A172 (cell line): Measurements from ENCODE around the gene NACC1. TPM values are rescaled to one million over a fixed set of nuclear protein-coding genes. Genes with fewer than 3 reads are reported as not detected.

Source experiments
- DNase-seq: peaks from one replicate; pipeline ENCODE4 v3.0.0-alpha.2; 2015; ENCODE audit warnings: low spot score
- total RNA-seq: library from RNA; depleted of rRNA; stranded (reverse); fragments of >200 nt; shearing (Covaris generic); gene quantifications from 2 replicates; pipeline ENCODE4 v1.2.3, GENCODE V29; 2014

NACC1 gene
- total RNA-seq, 1 experiment from 2014 or later = 101 TPM

DNA sequence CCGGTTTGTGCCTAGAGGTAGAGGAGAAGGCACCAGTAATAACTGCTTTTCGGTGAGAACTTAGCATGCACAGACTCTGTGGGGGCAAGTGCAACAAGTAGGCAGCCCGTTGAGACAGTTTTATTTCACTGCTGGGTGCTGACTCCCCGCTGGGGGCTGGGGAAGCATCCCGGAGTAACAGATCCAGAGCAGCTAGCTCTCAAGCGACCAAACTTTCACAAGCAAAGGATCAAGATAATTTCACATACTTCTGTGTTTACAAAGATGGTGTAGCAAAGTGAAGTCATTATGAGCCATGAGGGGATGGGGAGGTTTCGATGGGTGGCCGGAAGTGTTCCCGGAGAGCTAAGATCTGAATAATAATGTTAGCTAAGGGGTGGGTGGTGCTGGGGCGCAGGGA, 2.8 kb downstream of the NACC1 start:
- DNase-seq = no peak

DNA sequence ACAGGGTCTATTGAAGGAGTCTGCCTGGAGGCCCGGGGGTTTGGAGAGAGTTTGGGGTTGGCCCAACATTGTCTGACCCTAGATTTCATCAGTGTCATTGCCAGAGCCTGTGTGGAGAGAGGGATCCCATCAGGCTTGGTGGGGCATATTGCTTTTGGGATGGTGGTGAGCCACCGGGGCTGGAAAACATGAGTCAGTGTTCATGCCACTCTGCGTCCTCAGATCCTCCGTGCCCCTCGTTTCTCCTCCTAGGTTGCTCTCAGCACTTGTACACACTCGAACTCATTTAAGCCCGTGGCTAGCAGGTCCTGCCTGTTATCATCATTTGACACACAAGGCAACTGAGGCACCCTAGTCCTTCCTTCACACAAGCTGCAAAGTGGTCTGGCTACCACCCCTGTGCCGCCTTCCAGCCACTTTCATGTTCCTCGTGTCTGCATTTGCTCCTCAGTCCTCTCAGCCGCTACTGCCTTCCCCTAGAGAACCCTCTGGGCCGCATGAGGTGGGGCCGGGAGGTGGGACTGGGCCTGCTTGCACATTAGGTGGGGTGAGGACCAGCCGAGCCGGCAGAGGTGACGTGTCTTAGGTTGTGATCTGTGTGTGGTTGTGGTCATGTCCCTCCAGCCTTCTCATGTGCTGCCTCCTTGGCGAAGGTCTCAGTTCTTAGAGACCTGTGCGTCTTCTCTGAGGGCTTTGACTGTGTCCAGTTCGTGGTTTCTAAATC, 3.6 kb downstream of the NACC1 start:
- DNase-seq = no peak

DNA sequence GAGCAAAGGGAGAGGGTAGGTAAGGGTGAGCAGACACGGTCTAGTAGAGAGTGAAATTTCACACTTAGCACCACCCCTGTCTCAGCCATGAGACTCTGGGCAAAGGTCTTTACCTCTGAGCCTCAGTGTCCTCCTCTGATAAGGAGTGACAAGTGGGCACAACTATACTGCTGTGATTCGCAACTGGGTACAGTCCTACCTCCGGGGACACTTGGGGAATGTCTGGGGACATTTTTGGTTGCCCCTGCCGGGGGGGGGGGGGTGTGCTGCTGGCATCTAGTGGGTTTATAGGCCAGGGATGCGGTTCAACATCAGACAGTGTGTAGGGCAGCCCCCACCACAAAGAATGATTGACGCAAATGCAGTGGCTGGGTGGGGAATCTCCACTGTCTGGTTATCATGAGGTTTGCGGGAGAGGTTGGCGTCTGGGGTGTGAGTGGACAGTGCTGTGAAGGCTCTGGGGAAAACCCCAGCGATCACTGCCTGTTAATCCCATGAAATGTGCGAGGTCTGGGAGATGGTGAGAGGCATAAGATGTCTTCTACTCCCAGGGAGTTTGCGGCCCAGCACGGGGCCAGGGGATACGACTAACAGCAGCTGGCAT, 4.3 kb downstream of the NACC1 start:
- no peak for DNase-seq

DNA sequence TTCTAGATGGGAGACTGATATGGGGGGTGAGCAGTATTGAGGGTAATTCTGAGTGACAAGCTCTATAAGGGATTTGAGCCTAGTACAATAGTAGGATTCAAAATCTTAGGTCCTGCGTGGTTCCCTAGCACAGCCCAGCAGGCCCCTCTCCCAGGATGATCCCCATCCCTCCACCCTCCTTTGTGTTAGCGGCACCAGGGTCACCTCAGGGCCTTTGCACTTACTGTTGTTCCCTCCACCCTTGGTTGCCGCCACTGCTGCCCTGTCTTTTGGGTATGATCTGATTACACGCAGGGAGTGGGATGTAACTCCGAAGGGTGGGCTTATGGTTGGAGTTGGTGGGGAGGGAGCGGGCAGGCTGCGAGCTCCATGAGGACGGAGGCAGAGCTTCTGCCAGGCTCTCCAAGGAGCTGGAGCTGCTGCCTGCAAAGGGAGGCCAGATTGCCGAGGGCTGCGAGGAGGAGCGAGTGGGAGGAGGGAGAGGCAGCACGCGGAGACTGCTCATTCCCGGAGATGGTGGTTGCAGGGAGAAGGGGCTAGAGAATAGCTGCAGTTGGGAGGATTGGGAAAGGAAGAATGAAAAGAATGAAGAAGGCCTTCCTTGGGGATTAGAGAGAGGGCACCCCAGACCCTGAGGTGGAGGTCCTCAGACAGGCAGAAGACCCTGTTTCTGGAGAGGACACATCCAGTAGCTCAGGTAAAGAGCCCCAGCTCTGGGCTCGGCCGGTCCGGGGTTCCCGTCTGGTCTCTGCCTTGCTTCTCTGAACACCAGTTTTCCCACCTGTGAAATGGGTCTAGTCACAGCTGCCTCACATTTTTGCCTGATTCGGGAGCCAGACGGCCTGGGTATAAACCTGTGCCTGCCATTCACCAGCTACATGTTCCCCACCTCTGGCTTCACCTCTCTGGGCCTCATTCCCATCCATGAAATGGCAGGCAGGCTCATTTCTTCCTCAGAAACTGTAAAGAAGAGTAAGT, 5.2 kb downstream of the NACC1 start:
- DNase-seq = no peak

DNA sequence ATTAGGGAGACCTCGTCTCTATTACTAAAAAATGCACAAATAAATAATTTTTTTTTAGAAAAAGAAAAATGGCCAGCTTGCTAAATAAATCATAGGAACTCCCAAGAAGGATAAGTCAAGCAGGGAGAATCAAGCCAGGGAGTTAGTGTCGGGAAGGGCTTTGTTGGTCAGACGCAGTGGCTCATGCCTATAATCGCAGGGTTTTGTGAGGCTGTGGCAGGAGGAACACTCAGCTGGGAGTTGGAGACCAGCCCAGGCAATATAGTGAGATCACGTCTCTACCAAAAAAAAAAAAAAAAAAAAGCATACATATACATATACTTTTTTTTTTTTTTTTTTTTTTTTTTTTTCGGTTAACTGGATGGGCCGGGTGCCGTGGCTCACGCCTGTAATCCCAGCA, 9.0 kb downstream of the NACC1 start:
- no peak for DNase-seq

DNA sequence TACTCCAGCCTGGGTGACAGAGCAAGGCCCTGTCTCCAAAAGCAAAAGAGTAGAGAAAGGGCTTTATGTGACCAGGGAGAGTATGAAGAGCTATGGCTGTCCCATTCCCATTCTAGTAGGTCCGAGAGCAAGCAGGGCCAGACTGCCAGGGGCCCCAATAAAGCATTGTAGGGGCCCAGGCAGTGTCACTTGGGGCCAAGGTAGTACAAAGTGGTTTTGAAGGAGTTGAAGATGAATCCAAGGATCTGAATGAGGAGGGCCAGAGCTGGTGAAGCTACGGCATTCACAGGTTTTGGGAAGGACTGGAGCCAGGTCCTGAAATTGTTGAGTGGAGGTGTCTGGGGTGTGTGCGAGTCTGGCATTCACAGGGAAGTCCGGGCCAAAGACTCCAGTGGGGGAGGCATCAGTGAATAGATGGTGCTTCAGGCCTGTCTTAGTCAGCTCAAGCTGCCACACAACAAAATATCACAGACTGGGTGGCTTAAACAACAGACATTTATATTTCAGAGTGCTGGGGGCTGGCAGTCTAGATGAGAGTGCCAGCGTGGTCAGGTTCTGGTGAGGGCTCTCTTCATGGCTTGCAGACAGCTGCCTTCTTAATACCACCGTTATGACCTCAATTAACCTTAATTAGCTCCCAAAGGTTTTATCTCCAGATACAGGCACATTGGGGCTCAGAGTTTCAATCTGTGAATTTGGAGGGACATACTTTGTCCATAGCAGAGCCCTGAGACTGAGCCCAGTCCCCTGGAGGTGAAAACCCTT, 9.9 kb downstream of the NACC1 start:
- DNase-seq = no peak

DNA sequence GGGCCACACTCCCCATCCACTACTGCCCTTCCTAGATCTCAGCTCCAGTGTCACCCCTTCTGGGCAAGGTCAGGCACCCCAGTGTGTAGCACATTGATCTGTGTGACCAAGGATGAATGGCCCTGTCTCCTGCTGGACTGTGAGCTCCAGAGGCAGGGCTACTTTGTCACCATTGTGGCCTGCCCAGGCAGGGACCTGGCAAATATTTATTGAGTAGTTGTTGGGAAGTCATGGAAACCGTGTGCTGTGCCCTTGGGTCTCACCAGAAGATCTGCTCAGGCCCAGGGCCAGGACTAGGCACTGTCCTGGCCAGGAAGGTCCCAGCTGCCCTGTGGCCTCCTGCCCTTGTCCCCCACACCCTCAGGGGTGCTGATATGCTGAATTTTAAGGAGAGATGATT, 10.5 kb downstream of the NACC1 start:
- no peak for DNase-seq

DNA sequence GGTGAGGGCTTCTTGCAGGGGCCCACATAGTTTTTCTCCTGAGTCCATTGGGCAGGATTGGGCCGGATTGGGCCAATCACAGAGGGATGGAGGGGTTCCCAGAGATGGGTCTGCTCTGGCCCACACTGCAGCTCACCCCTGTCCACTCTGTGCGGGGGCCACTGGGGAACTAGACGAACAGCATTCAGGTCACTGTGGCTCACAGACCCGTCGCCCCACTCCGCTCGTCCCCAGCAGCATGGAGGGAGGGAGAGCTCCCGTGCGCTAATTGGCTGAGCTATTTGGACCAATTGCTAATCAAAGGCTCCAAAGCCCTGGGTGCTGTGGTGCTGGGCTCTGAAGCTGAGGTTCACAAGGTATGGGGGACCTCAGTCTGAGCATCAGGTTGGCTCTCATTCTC, 11.3 kb downstream of the NACC1 start:
- no peak for DNase-seq

DNA sequence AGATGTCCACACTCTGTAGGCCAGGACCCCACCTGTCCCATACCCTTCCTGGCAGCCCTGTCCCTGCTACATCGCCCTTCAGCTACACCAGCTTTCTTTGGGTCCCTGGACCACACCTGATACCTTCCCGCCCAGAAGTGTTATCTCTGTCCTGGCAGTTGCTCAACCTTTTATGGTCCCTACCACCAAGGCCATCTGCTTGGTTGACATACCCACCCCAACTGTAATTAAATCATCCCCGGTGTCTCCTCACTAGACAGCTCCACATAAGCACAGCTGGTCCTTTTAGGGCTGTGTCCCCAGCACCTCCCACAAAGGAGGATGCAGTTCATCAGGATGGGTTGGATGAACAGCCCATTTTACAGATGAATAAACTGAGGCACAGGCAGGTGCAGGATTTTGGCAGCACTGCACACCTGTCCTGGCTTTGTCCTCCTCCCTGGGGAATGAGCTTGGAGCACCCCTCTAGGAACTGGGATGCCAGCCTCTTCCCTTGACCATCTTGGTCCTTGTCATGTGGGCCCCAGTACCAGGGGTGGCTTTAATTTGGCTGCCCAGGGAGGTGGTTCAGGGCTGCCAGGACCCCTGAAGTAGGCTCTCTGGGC, 12.9 kb downstream of the NACC1 start:
- DNase-seq = no peak

DNA sequence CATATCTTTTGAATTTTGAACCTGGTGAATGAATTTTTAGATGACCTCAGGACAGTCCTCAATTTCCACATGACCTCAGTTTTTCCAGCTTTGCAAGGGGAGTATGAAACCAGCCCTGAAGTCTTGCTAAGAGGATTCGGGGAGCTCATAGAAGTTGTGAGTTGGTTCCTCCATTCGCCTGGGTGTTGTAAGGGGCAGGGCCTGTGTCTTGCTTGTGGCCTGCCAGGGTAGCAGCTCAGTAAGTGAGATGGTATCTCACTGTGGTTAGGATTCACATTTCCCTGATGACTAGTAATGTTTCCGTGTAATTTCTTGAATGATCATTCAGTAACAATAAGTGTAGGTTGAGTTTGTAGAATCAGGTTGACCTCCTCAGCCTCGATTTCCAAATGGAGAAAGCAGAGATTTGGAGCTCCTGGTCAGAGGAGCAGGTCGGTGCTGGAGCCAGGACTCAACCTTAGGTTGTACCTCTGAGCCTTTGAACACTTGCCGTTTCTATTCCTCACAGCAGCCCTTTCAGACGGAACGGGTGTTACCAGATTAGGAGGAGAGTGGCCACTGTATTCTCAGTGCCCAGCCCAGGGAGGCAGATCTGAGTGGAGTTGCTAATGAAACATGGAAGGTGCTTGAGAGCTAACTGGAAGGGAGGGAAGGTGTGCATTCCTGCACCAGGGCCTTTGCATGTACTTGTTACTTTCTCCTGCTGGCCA, 14.6 kb downstream of the NACC1 start:
- DNase-seq = no peak

DNA sequence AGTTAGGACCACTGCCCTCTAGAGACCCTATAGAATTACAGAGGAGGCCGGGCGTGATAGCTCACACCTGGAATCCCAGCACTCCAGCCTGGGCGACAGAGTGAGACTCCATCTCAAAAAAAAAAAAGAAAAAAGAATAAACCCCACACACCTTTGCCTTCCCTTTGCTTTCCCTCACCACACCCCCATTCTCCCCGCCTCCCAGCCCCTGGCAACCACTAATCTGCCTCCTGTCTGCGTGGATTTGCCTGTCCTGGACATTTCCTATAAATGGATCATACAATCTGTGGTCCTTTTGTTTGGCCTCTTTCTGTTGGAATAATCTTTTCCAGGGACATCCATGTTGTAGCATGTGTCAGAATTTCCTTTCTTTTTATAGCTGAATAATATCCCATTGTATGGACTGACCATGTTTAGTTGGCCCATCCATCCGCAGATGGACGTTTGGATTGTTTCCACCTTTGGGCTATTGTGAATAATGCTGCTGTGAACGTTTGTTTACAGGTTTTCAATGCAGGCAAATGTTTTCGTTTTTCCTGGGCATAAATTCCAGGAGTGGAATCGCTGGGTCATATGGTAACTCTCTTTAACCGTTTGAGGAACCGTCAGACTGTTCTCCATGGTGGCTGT, 15.3 kb downstream of the NACC1 start:
- DNase-seq = no peak

DNA sequence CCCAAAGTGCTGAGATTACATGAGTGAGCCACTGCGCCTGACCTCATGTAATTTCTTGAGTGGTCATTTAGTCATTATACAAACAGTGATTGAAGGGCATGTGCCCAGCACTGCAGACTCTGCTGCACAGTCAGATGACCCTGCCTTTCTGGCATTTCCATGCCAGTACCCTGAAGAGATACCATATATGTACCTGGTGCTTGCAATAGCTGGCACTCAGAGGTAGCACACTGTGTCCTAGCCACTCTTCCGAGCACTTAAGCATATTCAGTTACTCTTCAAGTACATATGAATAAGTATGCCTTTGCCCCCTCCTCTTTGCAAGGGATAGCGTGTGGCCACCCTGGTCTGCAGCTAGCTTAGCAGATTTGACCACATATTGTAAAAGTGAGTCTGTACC, 16.6 kb downstream of the NACC1 start:
- no peak for DNase-seq

DNA sequence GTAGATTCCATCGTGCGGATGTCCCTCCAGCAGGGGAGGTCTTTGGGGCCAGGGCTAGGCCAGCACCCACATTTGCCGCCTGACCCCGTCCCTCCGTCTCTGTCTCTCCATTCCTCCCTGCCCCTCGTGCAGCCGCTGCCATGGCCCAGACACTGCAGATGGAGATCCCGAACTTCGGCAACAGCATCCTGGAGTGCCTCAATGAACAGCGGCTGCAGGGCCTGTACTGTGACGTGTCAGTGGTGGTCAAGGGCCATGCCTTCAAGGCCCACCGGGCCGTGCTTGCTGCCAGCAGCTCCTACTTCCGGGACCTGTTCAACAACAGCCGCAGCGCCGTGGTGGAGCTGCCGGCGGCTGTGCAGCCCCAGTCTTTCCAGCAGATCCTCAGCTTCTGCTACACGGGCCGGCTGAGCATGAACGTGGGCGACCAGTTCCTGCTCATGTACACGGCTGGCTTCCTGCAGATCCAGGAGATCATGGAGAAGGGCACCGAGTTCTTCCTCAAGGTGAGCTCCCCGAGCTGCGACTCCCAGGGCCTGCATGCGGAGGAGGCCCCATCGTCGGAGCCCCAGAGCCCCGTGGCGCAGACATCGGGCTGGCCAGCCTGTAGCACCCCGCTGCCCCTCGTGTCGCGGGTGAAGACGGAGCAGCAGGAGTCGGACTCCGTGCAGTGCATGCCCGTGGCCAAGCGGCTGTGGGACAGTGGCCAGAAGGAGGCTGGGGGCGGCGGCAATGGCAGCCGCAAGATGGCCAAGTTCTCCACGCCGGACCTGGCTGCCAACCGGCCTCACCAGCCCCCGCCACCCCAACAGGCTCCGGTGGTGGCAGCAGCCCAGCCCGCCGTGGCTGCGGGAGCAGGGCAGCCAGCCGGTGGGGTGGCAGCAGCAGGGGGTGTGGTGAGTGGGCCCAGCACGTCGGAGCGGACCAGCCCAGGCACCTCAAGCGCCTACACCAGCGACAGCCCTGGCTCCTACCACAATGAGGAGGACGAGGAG, 17.3 kb downstream of the NACC1 start:
- no peak for DNase-seq

DNA sequence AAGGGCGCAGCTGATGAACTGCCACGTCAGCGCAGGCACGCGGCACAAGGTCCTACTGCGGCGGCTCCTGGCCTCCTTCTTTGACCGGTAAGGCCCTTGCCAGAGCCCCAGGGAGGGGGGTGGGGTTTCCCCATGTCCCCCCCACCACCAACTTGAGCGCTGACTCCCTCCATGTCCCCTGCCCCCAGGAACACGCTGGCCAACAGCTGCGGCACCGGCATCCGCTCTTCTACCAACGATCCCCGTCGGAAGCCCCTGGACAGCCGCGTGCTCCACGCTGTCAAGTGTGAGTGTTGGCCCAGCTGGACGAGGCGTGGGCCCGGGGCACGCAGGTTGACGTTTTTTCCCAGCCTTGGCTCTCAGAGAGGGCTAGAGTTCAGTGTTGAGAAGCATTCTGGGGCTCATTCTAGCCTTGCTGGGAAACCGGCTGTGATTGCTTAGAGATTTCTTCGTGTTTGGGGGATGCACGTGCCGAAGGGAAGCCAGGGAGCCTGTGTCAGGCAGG, 19.3 kb downstream of the NACC1 start:
- DNase-seq = no peak

DNA sequence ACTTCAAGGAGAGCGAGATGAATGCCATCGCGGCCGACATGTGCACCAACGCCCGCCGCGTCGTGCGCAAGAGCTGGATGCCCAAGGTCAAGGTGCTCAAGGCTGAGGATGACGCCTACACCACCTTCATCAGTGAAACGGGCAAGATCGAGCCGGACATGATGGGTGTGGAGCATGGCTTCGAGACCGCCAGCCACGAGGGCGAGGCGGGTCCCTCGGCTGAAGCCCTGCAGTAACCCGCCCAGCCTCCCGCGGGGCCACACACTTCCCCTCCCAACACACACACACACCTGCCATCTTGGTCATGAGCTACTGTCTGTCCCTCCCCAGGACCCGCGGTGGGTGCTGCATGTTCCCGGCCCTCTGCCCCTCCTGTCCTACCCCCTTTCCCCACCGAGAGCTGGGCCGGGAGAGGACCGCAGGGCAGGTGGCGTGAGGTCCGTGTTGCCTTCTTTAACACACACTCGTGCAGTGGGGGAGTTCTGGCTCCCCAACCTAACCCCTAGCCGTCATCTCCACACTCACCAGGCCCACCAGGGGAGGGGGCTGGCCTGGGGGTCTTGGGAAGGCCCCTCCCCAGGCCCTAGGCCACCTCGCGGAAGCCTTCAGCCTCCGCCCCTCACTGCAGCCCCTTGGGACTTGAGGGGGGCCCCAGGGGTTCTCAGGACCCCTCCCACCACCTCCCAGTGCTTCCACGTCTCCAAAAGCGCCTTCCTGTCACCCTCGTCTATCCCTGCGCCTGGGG, 20.3 kb downstream of the NACC1 start:
- no peak for DNase-seq

DNA sequence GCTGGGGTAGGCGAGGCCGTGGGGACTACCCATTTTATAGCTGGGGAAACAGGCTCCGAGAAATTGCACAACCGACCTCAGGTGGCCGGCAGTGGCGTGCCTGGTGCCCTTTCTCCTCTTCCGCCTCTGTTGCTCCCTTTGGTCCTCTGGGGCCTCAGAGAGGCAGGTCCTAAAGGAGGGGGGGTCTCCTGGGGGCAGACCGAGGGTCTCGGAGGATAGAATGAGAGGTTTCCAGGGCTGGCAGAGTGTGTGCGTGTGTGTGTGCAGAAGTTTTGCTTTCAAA, 20.8 kb downstream of the NACC1 start:
- no peak for DNase-seq

DNA sequence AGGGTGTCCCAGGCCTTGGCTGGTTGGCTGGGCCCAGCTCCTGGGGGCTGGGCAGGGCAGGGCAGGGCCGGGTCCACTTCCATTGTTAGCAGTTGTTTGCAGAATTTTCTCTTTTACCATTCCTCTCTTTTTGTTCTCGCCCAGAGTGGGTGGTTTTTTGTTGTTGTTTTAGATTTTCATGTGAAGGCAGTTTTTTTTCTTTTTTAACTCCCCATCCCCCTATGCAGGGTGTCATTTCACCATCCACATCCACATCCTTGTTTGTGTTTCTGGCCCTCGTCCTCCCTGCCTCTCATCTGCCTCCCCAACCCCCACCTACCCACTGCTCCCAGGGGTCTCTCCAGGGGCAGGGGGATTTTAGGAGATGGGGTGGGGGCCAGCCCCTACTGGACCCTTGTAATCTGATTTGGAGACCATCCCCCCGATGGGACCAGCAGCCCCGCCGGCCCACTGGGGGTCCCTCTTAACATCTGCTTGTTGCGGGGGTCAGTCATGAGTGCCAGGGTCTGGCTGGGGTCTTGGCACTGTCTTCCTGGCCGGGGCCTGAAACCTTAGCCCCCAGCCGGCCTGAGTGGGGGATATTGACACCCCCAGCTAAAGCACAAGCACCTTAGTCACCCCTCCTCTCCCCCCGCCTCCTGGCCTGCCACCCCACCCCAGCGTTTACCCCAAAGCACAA, 21.7 kb downstream of the NACC1 start:
- no peak for DNase-seq
